Activated CD4-positive, alpha-beta T cell treated with anti-CD3 and anti-CD28 coated beads for 4 hours (primary cell): ENCODE data around the gene METTL15.
"Not testable (repeated sequence)": the region's sequence is repeated elsewhere in the genome, so short reads cannot be mapped to it uniquely, and the experiment has no call there.

ENCODE experiments used
- DNase-seq, 2 donors: peaks; one replicate each; pipeline ENCODE4 v3.0.0-alpha.2; 2020

The METTL15 gene

GRCh38 chr11:28227460-28227859 lies 119.3 kb downstream of the METTL15 start:
- DNase-seq, result no peak

GRCh38 chr11:28228196-28228895 lies 120.2 kb downstream of the METTL15 start:
- no peak for DNase-seq

- DNase-seq, result no peak
Observed at GRCh38 chr11:28231475-28231874, 123.3 kb downstream of the METTL15 start.

GRCh38 chr11:28232649-28233048 lies 124.5 kb downstream of the METTL15 start:
- DNase-seq, result no peak

- DNase-seq, result no peak
Observed at GRCh38 chr11:28241760-28242159, 133.6 kb downstream of the METTL15 start.

- no peak for DNase-seq
Observed at GRCh38 chr11:28242596-28242995, 134.4 kb downstream of the METTL15 start.

GRCh38 chr11:28243061-28243460 lies 134.9 kb downstream of the METTL15 start:
- DNase-seq, result no peak

- DNase-seq, result no peak
Observed at GRCh38 chr11:28243581-28243980, 135.4 kb downstream of the METTL15 start.

GRCh38 chr11:28245131-28245530 lies 136.9 kb downstream of the METTL15 start:
- no peak for DNase-seq

- DNase-seq, result no peak
Observed at GRCh38 chr11:28250192-28250591, 142.0 kb downstream of the METTL15 start.

GRCh38 chr11:28251257-28251656 lies 143.1 kb downstream of the METTL15 start:
- DNase-seq, result no peak

GRCh38 chr11:28257761-28258160 lies 149.6 kb downstream of the METTL15 start:
- no peak for DNase-seq

GRCh38 chr11:28259177-28259843 lies 151.1 kb downstream of the METTL15 start:
- no peak for DNase-seq

GRCh38 chr11:28268925-28269324 lies 160.7 kb downstream of the METTL15 start:
- DNase-seq, result no peak

- no peak for DNase-seq
Observed at GRCh38 chr11:28269586-28269985, 161.4 kb downstream of the METTL15 start.

- not testable (repeated sequence) for DNase-seq
Observed at GRCh38 chr11:28272247-28272646, 164.1 kb downstream of the METTL15 start.

- DNase-seq, result no peak
Observed at GRCh38 chr11:28274216-28274615, 166.0 kb downstream of the METTL15 start.

GRCh38 chr11:28284196-28284595 lies 176.0 kb downstream of the METTL15 start:
- no peak for DNase-seq

- DNase-seq, result no peak
Observed at GRCh38 chr11:28289444-28289843, 181.3 kb downstream of the METTL15 start.

- not testable (repeated sequence) for DNase-seq
Observed at GRCh38 chr11:28290995-28291394, 182.8 kb downstream of the METTL15 start.

- no peak for DNase-seq
Observed at GRCh38 chr11:28296426-28296825, 188.2 kb downstream of the METTL15 start.

- DNase-seq, result no peak
Observed at GRCh38 chr11:28298209-28298608, 190.0 kb downstream of the METTL15 start.

- DNase-seq, result no peak
Observed at GRCh38 chr11:28303477-28304191, 195.4 kb downstream of the METTL15 start.

GRCh38 chr11:28315440-28315839 lies 207.3 kb downstream of the METTL15 start:
- DNase-seq, result no peak
